GM18868 (cell line): ENCODE measurements around the gene PIEZO1.
A peak's percentile ranks its signal among the peaks of the same experiment; 100 is the strongest.

Experiments
- ATAC-seq: cut with Tn5 transposase; IDR thresholded peaks from one replicate; pipeline ENCODE4 v1.9.1; 2021; ENCODE audit warnings: mild to moderate bottlenecking, moderate library complexity; ENCODE audit not compliant: unreplicated experiment

PIEZO1 gene

GRCh38 chr16:88737298-88738150 lies 47.5 kb downstream of the PIEZO1 start:
- peak; percentile 76 for ATAC-seq

GRCh38 chr16:88736496-88736895 lies 48.5 kb downstream of the PIEZO1 start:
- ATAC-seq: no peak

GRCh38 chr16:88736088-88736487 lies 48.9 kb downstream of the PIEZO1 start:
- no peak for ATAC-seq

- no peak for ATAC-seq
Measured at GRCh38 chr16:88735616-88736015, 49.4 kb downstream of the PIEZO1 start.

- no peak for ATAC-seq
Measured at GRCh38 chr16:88735121-88735520, 49.9 kb downstream of the PIEZO1 start.

- ATAC-seq: no peak
Measured at GRCh38 chr16:88734361-88734728, 50.7 kb downstream of the PIEZO1 start.

- no peak for ATAC-seq
Measured at GRCh38 chr16:88733630-88734360, 51.2 kb downstream of the PIEZO1 start.

- no peak for ATAC-seq
Measured at GRCh38 chr16:88732961-88733294, 52.1 kb downstream of the PIEZO1 start.

- no peak for ATAC-seq
Measured at GRCh38 chr16:88732172-88732960, 52.7 kb downstream of the PIEZO1 start.

- no peak for ATAC-seq
Measured at GRCh38 chr16:88731699-88732098, 53.3 kb downstream of the PIEZO1 start.

- ATAC-seq: no peak
Measured at GRCh38 chr16:88730632-88731607, 54.1 kb downstream of the PIEZO1 start.

- no peak for ATAC-seq
Measured at GRCh38 chr16:88727871-88728270, 57.1 kb downstream of the PIEZO1 start.

GRCh38 chr16:88726981-88727380 lies 58.0 kb downstream of the PIEZO1 start:
- ATAC-seq: no peak

GRCh38 chr16:88726408-88726749 lies 58.6 kb downstream of the PIEZO1 start:
- no peak for ATAC-seq

GRCh38 chr16:88725609-88726407 lies 59.2 kb downstream of the PIEZO1 start:
- ATAC-seq: no peak

- ATAC-seq: no peak
Measured at GRCh38 chr16:88724855-88725555, 60.0 kb downstream of the PIEZO1 start.

- no peak for ATAC-seq
Measured at GRCh38 chr16:88723911-88724310, 61.1 kb downstream of the PIEZO1 start.

GRCh38 chr16:88723507-88723887 lies 61.5 kb downstream of the PIEZO1 start:
- ATAC-seq: no peak
